Endothelial cell of umbilical vein (primary cell): Measurements from ENCODE around the gene SGSH. TPM values are rescaled to one million over a fixed set of nuclear protein-coding genes. Genes with fewer than 3 reads are reported as not detected.

Experiments used
- BruUV-seq: library from RNA; stranded (reverse); fragments of 400-500 nt; replicated peaks from 2 replicates; lab custom pipeline; 2021; lab: Mats Ljungman, UMichigan
- CTCF ChIA-PET: fragments of 300-600, 350-600 bp; sonication (Branson Sonifier 250); formaldehyde crosslinking; loops from one replicate; lab custom pipeline; 2021; ENCODE audit warnings: antibody characterized with exemption, inconsistent platforms; lab: Charles Lee
- POLR2A ChIA-PET: fragments of 300-600, 350-600 bp; sonication (Branson Sonifier 250); formaldehyde crosslinking; loops from one replicate; lab custom pipeline; 2021; ENCODE audit warnings: antibody characterized with exemption, inconsistent platforms; lab: Charles Lee
- DNase-seq: peaks from one replicate; pipeline ENCODE4 v3.0.0-alpha.2; 2011; ENCODE audit warnings: low read depth, low spot score
- FAIRE-seq: peaks from 2 replicates; lab custom pipeline; 2011; peaks lifted over from hg19 to GRCh38; lab: Jason Lieb, UNC
- H2AFZ ChIP-seq: 2 replicates; pipeline ENCODE4 v1.6.0; 2012; ENCODE audit warnings: low read depth, low read length, control low read depth, inconsistent platforms
- H3K27ac ChIP-seq: 2 replicates; pipeline ENCODE4 v1.5.1; 2011; ENCODE audit warnings: low read depth, mild to moderate bottlenecking, control low read depth, low read length, moderate library complexity; ENCODE audit not compliant: insufficient read depth
- H3K27me3 ChIP-seq, 2 experiments: 2 replicates each; pipeline versions ENCODE4 v1.6.0 to v1.6.1; 2011; ENCODE audit warnings: low read length in 2 of 2, mixed read lengths in 1 of 2; ENCODE audit not compliant: control insufficient read depth in 2 of 2, insufficient read depth in 2 of 2
- H3K36me3 ChIP-seq, 2 experiments: 2 replicates in 1 of 2; 3 replicates in 1 of 2; pipeline ENCODE4 v1.5.1; 2011; ENCODE audit warnings: low read length in 2 of 2, mild to moderate bottlenecking in 1 of 2, moderate library complexity in 1 of 2; ENCODE audit not compliant: control insufficient read depth in 2 of 2, insufficient read depth in 2 of 2; ENCODE audit errors: extremely low read depth in 1 of 2
- H3K4me1 ChIP-seq: 3 replicates; pipeline ENCODE4 v1.5.1; 2011; ENCODE audit warnings: mild to moderate bottlenecking, low read length; ENCODE audit not compliant: control insufficient read depth, insufficient read depth; ENCODE audit errors: extremely low read depth
- H3K4me2 ChIP-seq: 2 replicates; pipeline ENCODE4 v1.6.1; 2011; ENCODE audit warnings: low read length, control low read depth, mixed read lengths; ENCODE audit not compliant: insufficient read depth
- H3K4me3 ChIP-seq, 3 experiments: fragments of 200-600 bp in 1 of 3; sonication (generic), shearing (Covaris generic) in 1 of 3; replicated peaks in 1 of 3; 2 replicates each; pipeline ENCODE4 v1.5.1; 2011 to 2016; ENCODE audit warnings: control low read depth in 3 of 3, low read length in 3 of 3, mild to moderate bottlenecking in 2 of 3, inconsistent platforms in 1 of 3, low read depth in 1 of 3, moderate library complexity in 1 of 3; ENCODE audit not compliant: insufficient read depth in 1 of 3
- H3K79me2 ChIP-seq: 2 replicates; pipeline ENCODE4 v1.6.0; 2012; ENCODE audit warnings: low read length, inconsistent platforms; ENCODE audit not compliant: control insufficient read depth, insufficient read depth
- H3K9ac ChIP-seq: replicated peaks from 2 replicates; pipeline ENCODE3; 2011; ENCODE audit warnings: low read length, control low read depth; ENCODE audit not compliant: insufficient read depth; ENCODE audit errors: extremely low read depth
- H3K9me1 ChIP-seq: replicated peaks from 3 replicates; pipeline ENCODE4 v1.6.0; 2011; ENCODE audit warnings: mild to moderate bottlenecking, low read length; ENCODE audit not compliant: control insufficient read depth, insufficient read depth; ENCODE audit errors: extremely low read depth
- H3K9me3 ChIP-seq: replicated peaks from 2 replicates; pipeline ENCODE4 v1.5.1; 2012; ENCODE audit warnings: low read length, inconsistent platforms; ENCODE audit not compliant: control insufficient read depth, insufficient read depth
- H4K20me1 ChIP-seq: replicated peaks from 2 replicates; pipeline ENCODE3; 2011; ENCODE audit warnings: mild to moderate bottlenecking, low read length; ENCODE audit not compliant: control insufficient read depth, insufficient read depth; ENCODE audit errors: extremely low read depth
- FOS ChIP-seq: IDR thresholded peaks from 2 replicates; pipeline ENCODE4 v1.6.1; 2011; ENCODE audit warnings: mild to moderate bottlenecking, low read length, moderate library complexity, borderline replicate concordance; ENCODE audit not compliant: insufficient read depth
- GATA2 ChIP-seq: IDR thresholded peaks from 2 replicates; pipeline ENCODE4 v1.7.0; 2011; ENCODE audit warnings: low read depth, mild to moderate bottlenecking, moderate library complexity, mixed read lengths, low read length; ENCODE audit not compliant: insufficient read length, insufficient read depth
- MYC ChIP-seq: IDR thresholded peaks from one replicate; pipeline ENCODE4 v1.6.1; 2011; ENCODE audit warnings: mild to moderate bottlenecking, low read depth, low read length
- POLR2A ChIP-seq: IDR thresholded peaks from 2 replicates; pipeline ENCODE4 v1.6.1; 2012; ENCODE audit warnings: low read depth, mild to moderate bottlenecking, control low read depth, low read length
- POLR2AphosphoS5 ChIP-seq: IDR thresholded peaks from 2 replicates; pipeline ENCODE4 v1.6.1; 2012; ENCODE audit warnings: low read depth, mild to moderate bottlenecking, control low read depth, low read length, moderate library complexity; ENCODE audit not compliant: insufficient read depth
- dilution Hi-C: fragments of 300-500 bp; cut with MboI; formaldehyde crosslinking; loops from one replicate; pipeline ENCODE4 v1.15.0; 2019; ENCODE audit warnings: low sequenced_read_pairs; ENCODE audit not compliant: extremely low pct_ligation_motif_present
- intact Hi-C: fragments of 100-400 bp; cut with micrococcal nuclease; formaldehyde crosslinking; loops from one replicate; pipeline ENCODE4 v1.10.0; 2022
- polyA plus RNA-seq, 4 experiments: library from polyadenylated mRNA; depleted of rRNA in 3 of 4; stranded (reverse) in 3 of 4; unstranded in 1 of 4; fragments of >200 nt; gene quantifications; 2 replicates each; pipeline versions ENCODE4 v1.2.1 to v1.2.3, GENCODE V29; 2011 to 2012; ENCODE audit warnings: missing spikeins in 1 of 4
- total RNA-seq: library from RNA; stranded (reverse); gene quantifications from 2 replicates; pipeline ENCODE4 v1.2.3, GENCODE V29; 2021
- TF ChIP-seq, protein P1 (sequence below), 2 donors: IDR thresholded peaks; 1 replicate in 1 of 2; 2 replicates in 1 of 2; pipeline ENCODE4 v1.5.1; 2011; ENCODE audit warnings: low read length in 2 of 2, mild to moderate bottlenecking in 2 of 2, moderate library complexity in 2 of 2, control low read depth in 1 of 2, inconsistent platforms in 1 of 2, low read depth in 1 of 2; ENCODE audit not compliant: insufficient read depth in 1 of 2; ENCODE audit errors: extremely low read depth in 1 of 2
- TF ChIP-seq, protein P2 (sequence below): IDR thresholded peaks from 2 replicates; pipeline ENCODE4 v1.6.1; 2011; ENCODE audit not compliant: insufficient read depth, insufficient read length

Gene SGSH
- total and polyA plus RNA-seq, 2 donors (not counting 3 experiments of a cell fraction or from before 2014, with no cell fraction given) = 81.4 to 217 TPM

DNA sequence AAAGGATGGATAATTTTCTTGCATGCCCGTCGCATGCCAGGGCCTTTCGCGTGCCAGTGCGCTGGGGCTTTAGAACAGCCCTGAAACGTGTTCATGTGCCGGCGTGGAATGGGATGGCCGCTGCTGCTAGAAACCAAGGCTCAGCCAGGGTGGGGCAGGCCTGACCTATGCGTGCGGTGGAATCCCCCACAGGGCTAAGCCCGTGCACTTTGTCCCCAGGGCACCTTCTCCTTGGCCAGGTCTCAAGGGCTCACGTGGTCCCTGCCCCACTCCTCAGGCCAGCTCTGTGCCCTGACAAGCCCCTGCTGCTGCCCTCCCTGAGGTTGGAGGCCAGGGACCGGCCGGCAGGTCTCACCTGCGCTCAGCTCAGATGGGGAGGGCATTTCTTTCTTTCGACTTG lies 27.4 kb upstream of the SGSH start:
- no peak overlapping the region for H3K4me3 ChIP-seq
- no peaks in the 10 kb centered on the region for H3K9me3 ChIP-seq
- CTCF ChIA-PET = no interaction called here
- H2AFZ ChIP-seq = no peak overlapping the region
- no peak overlapping the region for H3K9ac ChIP-seq
- no peak overlapping the region for H3K27ac ChIP-seq
- dilution Hi-C loops = no loop called here
- peaks cover 0 to 20% of the 10 kb centered on the region in 2 experiments for H3K36me3 ChIP-seq
- no peaks in the 10 kb centered on the region for H3K79me2 ChIP-seq
- POLR2A ChIA-PET = no interaction called here
- BruUV-seq = no TSS peak
- TF ChIP-seq POLR2A (no peak), MYC (no peak), FOS (no peak), GATA2 (no peak)
- TF ChIP-seq, protein P1, sequence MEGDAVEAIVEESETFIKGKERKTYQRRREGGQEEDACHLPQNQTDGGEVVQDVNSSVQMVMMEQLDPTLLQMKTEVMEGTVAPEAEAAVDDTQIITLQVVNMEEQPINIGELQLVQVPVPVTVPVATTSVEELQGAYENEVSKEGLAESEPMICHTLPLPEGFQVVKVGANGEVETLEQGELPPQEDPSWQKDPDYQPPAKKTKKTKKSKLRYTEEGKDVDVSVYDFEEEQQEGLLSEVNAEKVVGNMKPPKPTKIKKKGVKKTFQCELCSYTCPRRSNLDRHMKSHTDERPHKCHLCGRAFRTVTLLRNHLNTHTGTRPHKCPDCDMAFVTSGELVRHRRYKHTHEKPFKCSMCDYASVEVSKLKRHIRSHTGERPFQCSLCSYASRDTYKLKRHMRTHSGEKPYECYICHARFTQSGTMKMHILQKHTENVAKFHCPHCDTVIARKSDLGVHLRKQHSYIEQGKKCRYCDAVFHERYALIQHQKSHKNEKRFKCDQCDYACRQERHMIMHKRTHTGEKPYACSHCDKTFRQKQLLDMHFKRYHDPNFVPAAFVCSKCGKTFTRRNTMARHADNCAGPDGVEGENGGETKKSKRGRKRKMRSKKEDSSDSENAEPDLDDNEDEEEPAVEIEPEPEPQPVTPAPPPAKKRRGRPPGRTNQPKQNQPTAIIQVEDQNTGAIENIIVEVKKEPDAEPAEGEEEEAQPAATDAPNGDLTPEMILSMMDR (IDR thresholded peaks at IDR 0.05; ENCODE audit: extremely low read depth in 1 of 2, insufficient read depth in 1 of 2, low read depth in 1 of 2, low read length in 2 of 2) = no peak
- intact Hi-C loops = no loop called here
- H3K4me2 ChIP-seq = no peak overlapping the region
- FAIRE-seq (no peak), DNase-seq (no peak)
- no peaks in the 10 kb centered on the region for H3K4me1 ChIP-seq
- H3K9me1 ChIP-seq = no peaks in the 10 kb centered on the region
- no peaks in the 10 kb centered on the region for H4K20me1 ChIP-seq
- H3K27me3 ChIP-seq = no peaks in the 10 kb centered on the region

DNA sequence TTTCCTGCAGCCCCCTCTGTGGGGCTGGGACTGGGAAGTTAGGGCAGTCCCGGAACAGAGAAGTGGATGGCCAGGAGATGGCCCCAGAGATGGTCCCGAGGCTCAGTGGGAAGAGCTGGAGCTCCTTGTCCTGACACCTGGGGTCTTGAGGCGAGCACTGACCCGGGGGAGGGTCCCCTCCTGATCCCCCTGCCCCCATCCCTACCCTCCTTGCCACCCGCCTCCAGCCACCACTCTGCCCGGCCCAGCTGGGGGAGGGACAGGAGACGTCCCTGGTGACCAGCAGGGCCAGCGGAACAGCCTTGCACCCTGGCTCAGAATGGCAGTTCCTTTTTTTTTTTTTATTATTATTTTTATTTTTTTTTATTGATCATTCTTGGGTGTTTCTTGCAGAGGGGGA lies 26.6 kb upstream of the SGSH start:
- no peak for TF ChIP-seq POLR2AphosphoS5
- TF ChIP-seq, protein P1 (IDR thresholded peaks at IDR 0.05; ENCODE audit: extremely low read depth in 1 of 2, insufficient read depth in 1 of 2, low read depth in 1 of 2, low read length in 2 of 2) = no peak
- TF ChIP-seq, protein P2, sequence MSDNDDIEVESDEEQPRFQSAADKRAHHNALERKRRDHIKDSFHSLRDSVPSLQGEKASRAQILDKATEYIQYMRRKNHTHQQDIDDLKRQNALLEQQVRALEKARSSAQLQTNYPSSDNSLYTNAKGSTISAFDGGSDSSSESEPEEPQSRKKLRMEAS = no peak
- Histone ChIP-seq H3K27ac (no peak overlapping the region), H3K4me1 (no peaks in the 10 kb centered on the region), H3K9ac (no peak overlapping the region), H2AFZ (no peak overlapping the region), H4K20me1 (no peaks in the 10 kb centered on the region), H3K79me2 (no peaks in the 10 kb centered on the region), H3K9me3 (no peaks in the 10 kb centered on the region), H3K36me3 (peaks cover 0 to 17% of the 10 kb centered on the region in 2 experiments), H3K27me3 (no peaks in the 10 kb centered on the region), H3K4me3 (no peak overlapping the region), H3K4me2 (no peak overlapping the region), H3K9me1 (no peaks in the 10 kb centered on the region)
- dilution Hi-C loops (no loop called here), intact Hi-C loops (no loop called here)
- POLR2A ChIA-PET = no interaction called here
- FAIRE-seq (no peak), DNase-seq (no peak)
- no TSS peak for BruUV-seq
- CTCF ChIA-PET = no interaction called here
